ENCODE data around the gene CFHR2.
"Not testable (repeated sequence)": the region's sequence is repeated elsewhere in the genome, so short reads cannot be mapped to it uniquely, and the experiment has no call there.

The CFHR2 gene

DNA sequence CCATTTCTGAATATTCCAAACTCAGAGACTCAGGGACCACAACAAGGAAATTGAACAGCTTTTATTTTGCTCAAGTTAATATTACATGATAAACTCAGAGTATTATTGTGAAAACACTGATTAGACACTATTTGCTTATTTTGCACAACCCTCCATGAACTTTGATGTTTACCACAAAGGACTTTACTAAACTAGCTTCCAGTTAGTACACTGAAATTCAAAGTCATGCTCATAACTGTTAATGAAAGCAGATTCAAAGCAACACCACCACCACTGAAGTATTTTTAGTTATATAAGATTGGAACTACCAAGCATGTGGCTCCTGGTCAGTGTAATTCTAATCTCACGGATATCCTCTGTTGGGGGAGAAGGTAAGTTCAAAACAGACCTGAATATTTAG, at the start of gene CFHR2:
Gene CFHR2, plus strand, starts transcription at position 171 of the 400 bp plus-strand sequence. Its CDS starts 143 bp downstream, at position 314.
- DNase-seq: not testable (repeated sequence)

DNA sequence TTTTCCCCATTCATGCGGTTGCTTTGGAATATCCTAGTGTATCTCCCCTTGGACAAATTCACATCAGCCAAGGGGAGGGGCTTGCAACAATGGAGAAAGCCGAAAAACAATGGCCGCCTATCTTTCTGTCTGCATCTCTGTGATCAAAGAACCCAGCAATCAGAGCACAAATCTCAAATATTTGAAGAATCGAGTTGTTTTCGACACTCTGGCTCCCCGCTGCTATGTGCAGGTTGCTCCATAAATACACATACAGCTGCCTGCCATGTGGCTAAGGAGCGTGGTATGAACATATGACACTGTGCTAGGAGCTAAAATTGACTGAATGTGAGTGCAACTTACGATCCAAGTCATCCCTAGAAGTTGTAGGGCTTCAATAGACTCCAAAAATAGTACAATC, 47.2 kb upstream of the CFHR2 start:
- no peak for DNase-seq

- no peak for DNase-seq
These were observed 46.2 kb upstream of the CFHR2 start for GRCh38 chr1:196897158-196897828.

GRCh38 chr1:196902344-196902743, 41.2 kb upstream of the CFHR2 start:
- no peak for DNase-seq

DNA sequence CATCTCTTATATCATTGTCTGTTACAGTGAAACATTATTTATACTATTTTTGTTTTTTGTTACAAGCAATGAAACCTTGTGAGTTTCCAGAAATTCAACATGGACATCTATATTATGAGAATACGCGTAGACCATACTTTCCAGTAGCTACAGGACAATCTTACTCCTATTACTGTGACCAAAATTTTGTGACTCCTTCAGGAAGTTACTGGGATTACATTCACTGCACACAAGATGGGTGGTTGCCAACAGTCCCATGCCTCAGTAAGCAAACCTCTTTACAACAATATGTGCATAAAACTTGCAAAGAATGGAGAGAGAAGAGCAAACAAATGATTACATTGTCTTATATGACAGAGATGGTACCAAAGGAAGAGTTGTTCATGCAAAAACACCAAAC, 33.3 kb upstream of the CFHR2 start:
- DNase-seq: no peak

DNA sequence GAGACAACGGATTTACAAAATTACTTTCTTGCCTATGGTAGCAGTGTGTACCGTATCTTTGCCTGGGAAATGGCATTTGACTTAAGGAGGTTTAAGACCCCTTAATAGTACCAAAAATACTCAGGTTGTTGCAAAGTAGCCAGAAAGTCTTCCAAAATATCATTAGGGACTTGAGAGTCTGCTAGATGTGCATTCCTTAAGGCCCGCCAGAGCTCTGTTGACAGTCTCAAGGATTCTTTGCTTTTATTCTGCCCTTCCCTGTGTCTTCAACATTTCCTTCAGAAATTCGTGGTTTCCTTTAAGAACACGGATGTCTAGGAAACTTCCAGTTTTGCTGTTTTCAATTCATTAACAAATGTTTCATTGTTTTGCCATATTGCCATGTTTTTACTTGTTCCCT, 31.3 kb upstream of the CFHR2 start:
- not testable (repeated sequence) for DNase-seq

DNA sequence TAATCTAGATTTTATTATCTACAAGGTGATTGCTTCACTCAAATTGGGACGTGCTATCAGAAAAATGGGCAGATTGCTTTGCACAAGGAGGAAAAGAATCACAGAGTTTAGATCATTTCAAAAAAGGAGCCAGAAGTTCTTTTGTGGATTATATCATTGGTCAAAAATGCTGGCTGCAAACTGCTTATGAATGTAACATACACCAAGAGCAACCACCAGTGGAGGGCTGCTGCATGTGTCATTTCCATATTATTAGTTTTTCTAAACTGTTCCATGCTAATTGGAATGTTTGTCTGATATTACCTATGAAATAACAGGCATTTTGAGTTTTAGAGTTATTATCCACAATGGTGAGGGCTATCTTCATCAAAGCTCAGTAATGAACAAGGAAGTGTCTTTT, 16.7 kb upstream of the CFHR2 start:
- DNase-seq: not testable (repeated sequence)

GRCh38 chr1:196932853-196933252, 10.7 kb upstream of the CFHR2 start:
- not testable (repeated sequence) for DNase-seq

DNA sequence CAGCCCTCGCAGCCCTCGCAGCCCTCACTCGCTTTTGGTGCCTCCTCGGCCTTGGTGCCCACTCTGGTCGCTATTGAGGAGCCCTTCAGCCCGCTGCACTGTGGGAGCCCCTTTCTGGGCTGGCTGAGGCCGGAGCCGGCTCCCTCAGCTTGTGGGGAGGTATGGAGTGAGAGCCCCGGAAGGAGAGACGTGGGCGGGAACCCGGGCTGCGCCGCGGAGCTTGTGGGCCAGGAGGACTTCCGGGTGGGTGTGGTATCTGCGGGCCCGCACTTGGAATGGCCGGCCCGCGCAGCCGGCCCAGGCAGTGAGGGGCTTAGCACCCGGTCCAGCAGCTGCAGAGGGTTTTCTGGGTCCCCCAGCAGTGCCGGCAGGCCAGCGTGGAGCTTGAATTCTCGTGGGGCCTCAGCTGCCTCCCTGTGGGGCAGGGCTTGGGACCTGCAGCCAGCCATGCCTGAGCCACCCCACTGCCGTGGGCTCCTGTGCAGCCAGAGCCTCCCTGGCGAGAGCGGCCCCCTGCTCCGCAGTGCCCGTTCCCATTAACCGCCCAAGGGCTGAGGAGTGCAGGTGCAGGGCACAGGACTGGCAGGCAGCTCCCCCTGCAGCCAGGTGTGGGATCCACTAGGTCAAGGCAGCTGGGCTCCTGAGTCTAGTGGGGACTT, 9.9 kb upstream of the CFHR2 start:
- no peak for DNase-seq

DNA sequence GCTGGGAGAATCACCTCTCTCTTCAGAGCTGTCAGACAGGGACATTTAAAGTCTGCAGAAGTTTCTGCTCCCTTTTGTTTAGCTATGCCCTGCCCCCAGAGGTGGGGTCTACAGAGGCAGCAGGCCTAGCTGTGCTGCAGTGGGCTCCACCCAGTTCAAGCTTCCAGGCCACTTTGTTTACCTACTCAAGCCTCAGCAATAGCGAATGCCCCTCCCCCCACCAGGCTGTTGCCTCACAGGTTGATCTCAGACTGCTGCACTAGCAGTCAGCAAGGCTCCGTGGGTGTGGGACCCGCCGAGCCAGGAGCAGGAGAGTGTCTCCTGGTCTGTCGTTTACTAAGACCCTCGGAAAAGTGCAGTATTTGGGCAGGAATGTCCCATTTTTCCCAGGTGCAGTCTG, 2.1 kb upstream of the CFHR2 start:
- DNase-seq: not testable (repeated sequence)

DNA sequence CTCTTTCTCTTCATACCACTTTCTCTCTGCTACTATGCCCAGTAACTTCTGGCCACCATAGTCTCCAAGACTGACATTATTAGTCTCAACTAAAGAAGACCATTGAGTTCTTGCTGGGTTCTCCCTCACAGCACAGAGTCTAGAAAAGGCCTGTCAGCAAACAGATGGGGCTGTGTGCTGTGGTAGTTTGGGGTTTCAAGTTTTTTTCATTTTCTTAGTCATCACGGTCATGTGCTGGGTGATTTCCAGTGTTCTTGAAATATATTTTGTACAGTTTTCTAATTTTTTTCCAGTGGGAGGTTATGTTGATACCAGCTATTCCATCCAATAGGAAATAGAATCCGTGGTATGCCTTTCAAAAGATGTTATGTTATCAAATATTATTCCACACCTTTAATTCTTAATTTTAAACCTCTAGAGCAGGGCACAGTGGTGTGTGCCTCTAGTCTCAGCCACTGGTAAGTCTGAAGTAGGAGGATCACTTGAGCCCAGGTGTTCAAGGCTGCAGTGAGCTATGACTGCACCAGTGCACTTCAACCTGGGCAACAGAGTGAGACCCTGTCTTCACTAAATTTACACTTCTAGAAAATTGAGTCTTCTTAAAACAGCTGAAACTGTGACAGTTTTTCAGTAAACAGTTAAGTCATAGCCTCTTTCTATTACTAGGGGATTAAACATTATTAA, 8.3 kb downstream of the CFHR2 start:
- DNase-seq: no peak

DNA sequence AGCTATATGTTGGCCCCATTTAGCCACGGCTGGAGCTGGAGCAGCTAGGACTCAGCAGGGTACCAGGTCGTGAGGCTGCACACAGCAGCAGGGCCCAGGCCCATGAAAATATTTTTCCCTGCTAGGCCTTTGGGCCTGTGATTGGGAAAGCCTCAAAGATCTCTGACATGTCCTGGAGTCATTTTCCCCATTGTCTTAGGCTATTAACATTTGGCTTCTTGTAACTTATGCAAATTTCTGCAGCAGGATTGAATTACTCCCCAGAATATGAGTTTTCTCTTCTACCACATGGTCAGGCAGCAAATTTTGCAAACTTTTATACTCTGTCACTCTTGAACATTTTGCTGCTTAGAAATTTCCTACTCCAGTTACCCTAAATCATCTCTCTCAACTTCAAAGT, 11.2 kb downstream of the CFHR2 start:
- no peak for DNase-seq

DNA sequence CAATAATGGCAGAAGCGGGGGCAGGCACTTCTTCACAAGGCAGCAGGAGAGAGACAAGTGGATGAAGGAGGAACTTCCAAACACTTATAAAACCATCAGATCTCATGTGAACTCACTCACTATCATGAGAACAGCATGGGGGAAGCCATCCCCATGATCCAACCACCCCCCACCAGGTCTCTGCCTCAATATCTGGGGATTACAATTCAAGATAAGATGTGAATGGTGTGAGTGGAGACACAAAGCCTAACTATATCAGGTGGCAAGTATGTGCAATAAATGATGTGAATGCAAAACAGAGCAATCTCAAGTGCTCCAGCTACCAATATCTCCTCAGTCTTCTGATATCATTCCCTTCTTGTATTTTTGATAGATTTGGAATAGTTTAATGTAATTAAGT, 12.4 kb downstream of the CFHR2 start:
- no peak for DNase-seq

DNA sequence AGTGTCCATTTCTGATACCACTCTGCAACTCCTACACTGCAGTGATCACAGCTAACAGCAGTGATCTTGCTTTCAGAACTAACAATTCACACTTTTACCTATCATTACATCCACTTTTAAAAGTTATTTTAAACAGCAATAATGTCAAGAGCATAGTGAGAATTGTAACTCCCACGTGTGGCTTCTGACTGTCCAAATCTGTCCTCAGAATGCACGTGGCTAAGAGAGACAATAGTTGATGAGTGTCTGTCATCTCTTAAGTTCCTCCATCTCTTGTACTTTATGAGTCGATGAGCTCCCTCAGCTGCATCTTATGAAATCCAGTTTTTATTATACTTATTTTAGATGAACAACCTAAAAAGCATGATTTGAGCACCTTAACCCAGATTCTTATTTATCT, 17.3 kb downstream of the CFHR2 start:
- no peak for DNase-seq

DNA sequence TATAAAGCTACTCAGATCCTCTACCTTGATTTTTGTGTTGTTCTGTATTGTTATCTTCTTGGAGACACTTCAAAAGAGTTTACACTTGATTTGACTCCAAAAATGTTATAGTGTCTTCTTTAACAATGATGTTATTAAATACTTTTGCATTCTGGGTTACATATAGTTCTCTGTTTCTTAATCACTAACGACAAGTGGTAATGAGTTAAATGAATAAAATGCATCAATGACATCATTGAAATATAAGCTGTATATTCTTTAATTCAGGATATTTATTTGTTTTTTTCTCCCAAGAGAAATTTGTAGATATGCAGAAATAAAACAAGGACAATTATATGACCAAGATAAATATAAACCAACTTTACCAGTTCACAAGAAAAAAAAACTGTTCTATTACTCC, 26.6 kb downstream of the CFHR2 start:
- DNase-seq: no peak

DNA sequence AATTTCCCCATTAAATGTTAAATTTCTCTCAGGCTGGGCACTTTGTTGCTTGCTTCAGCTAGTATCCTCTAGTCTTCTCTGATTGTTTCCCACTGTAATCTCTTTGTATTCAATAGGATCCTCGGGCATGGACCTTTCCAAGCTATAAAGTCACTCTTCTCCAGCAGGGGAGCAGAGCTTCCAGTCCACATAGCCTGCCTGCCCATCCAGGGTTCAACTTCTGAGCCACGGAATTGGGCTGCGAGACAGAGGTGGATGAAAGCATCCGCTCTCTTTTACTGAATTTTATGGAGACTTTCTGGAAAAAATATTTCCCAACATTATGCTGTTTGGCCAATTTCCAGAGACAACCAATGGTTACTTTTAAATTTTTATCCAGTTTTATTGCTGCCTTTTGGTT, 32.7 kb downstream of the CFHR2 start:
- no peak for DNase-seq

GRCh38 chr1:196977278-196977677, 33.7 kb downstream of the CFHR2 start, which contains the start of gene CFHR5:
TSS of gene CFHR5 (plus strand) at chr1:196977556. CDS start at chr1:196977665, 109 bp downstream.
- peak; percentile 53 for DNase-seq

DNA sequence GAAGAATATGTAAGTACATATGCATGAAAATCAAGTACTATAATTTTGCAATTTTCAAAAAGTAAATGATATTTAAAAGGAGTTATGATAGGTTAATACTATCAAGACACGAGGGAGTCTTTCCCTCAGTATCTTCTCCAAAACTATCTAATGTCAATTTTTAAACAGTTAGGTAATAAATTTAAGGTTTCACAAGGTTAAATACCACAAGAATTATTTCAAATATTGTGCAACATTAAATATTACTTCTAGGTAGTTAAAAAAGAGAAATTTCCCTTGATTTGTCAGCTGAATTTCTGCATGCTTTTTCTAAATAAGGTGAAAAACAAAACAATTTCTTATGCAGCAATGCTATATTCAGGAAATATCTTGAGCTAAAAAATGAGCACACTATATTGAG, 37.3 kb downstream of the CFHR2 start:
- DNase-seq: no peak

- not testable (repeated sequence) for DNase-seq
These were observed 38.7 kb downstream of the CFHR2 start for GRCh38 chr1:196982247-196982646.

DNA sequence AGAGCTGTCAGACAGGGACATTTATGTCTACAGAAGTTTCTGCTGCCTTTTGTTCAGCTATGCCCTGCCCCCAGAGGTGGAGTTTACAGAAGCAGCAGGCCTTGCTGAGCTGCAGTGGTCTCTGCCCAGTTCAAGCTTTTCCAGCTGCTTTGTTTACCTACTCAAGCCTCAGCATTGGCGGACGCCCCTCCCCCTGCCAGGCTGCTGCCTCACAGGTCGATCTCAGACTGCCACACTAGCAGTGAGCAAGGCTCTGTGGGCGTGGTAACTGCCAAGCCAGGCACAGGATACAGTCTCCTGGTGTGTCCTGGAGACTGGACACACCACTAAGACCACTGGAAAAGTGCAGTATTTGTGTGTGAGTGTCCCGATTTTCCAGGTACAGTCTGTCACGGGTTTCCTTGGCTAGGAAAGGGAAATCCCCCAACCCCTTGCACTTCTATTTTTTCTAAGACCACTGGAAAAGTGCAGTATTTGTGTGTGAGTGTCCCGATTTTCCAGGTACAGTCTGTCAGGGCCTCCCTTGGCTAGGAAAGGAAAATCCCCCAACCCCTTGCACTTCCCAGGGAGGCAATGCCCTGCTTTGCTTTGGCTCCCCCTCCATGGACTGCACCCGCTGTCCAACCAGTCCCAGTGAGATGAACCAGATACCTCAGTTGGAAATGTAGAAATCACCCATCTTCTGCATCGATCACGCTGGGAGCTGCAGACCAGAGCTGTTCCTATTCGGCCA, 48.5 kb downstream of the CFHR2 start:
- DNase-seq: peak; percentile 15

DNA sequence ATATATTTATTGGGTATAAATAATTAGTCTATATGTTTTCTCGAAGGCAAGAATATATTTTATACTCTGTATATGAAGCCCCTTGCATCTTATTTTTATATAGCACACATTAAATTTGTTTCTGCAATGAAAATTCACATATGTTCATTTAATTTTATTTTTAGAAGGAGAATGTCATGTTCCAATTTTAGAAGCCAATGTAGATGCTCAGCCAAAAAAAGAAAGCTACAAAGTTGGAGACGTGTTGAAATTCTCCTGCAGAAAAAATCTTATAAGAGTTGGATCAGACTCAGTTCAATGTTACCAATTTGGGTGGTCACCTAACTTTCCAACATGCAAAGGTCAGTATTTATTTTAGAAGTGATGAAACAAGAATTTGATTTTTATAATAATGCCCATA, 50.4 kb downstream of the CFHR2 start:
- no peak for DNase-seq

DNA sequence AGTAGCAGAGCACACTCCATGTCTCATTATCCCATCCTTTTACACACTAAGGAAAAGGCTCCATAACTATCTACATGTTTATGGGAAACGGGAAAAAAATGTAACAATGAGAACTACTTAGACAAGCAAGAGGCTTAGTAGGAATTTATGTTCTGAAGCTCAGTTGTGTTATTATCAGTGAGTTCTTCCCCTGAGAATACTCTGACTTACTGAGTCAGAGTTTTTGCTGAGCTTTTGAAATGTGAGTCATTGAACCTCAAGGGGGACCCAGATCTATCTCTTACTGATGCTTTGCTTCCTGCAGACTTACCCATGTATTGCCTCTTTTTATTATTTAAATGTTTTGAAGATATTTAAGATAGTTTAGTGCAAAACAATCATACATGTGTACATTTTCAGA, 53.9 kb downstream of the CFHR2 start:
- DNase-seq: no peak

- DNase-seq: no peak
These were observed 58.3 kb downstream of the CFHR2 start for GRCh38 chr1:197001828-197002227.
